ENCODE results near the gene UBE3D. TPM values are rescaled to one million over a fixed set of nuclear protein-coding genes. Genes with fewer than 3 reads are reported as not detected.
A peak's percentile ranks its signal among the peaks of the same experiment; 100 is the strongest.

The UBE3D gene
- total RNA-seq, 1 donor from 2014 or later, result 10.3 TPM

DNA sequence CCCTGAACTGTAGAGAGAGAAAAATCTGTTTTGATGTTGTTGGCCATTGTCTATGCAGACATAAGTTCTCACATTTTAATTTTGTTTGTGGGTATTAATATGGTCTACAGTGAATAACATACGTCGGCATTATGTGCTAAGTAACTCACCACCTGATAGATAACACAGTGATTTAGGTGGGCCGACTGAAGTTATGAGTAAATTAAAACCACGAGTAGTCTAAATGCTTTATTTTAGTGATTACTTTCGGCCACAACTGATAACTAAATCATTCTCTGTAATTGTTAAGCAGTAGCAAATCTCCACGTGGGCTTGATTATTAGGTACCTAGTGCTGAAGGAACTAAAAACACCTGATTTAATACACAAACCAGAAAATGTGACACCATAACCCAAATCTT, 3.0 kb upstream of the UBE3D start:
- H3K36me3 Mint-ChIP-seq (ENCODE audit: low read depth), result no peaks in the 10 kb centered on the region
- peaks cover 35% of the 10 kb centered on the region for H3K4me1 Mint-ChIP-seq
- H3K4me3 Mint-ChIP-seq, result peak overlapping the region; percentile 93
- H3K27ac Mint-ChIP-seq (ENCODE audit: unreplicated experiment), result no peak overlapping the region
- no peak for DNase-seq (ENCODE audit: low read depth, low spot score)
- TF ChIP-seq, protein P1, sequence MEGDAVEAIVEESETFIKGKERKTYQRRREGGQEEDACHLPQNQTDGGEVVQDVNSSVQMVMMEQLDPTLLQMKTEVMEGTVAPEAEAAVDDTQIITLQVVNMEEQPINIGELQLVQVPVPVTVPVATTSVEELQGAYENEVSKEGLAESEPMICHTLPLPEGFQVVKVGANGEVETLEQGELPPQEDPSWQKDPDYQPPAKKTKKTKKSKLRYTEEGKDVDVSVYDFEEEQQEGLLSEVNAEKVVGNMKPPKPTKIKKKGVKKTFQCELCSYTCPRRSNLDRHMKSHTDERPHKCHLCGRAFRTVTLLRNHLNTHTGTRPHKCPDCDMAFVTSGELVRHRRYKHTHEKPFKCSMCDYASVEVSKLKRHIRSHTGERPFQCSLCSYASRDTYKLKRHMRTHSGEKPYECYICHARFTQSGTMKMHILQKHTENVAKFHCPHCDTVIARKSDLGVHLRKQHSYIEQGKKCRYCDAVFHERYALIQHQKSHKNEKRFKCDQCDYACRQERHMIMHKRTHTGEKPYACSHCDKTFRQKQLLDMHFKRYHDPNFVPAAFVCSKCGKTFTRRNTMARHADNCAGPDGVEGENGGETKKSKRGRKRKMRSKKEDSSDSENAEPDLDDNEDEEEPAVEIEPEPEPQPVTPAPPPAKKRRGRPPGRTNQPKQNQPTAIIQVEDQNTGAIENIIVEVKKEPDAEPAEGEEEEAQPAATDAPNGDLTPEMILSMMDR (conservative IDR thresholded peaks at IDR 0.05), result no peak
- no peaks in the 10 kb centered on the region for H3K9me3 Mint-ChIP-seq
- H3K27me3 Mint-ChIP-seq (ENCODE audit: low read depth), result no peaks in the 10 kb centered on the region

DNA sequence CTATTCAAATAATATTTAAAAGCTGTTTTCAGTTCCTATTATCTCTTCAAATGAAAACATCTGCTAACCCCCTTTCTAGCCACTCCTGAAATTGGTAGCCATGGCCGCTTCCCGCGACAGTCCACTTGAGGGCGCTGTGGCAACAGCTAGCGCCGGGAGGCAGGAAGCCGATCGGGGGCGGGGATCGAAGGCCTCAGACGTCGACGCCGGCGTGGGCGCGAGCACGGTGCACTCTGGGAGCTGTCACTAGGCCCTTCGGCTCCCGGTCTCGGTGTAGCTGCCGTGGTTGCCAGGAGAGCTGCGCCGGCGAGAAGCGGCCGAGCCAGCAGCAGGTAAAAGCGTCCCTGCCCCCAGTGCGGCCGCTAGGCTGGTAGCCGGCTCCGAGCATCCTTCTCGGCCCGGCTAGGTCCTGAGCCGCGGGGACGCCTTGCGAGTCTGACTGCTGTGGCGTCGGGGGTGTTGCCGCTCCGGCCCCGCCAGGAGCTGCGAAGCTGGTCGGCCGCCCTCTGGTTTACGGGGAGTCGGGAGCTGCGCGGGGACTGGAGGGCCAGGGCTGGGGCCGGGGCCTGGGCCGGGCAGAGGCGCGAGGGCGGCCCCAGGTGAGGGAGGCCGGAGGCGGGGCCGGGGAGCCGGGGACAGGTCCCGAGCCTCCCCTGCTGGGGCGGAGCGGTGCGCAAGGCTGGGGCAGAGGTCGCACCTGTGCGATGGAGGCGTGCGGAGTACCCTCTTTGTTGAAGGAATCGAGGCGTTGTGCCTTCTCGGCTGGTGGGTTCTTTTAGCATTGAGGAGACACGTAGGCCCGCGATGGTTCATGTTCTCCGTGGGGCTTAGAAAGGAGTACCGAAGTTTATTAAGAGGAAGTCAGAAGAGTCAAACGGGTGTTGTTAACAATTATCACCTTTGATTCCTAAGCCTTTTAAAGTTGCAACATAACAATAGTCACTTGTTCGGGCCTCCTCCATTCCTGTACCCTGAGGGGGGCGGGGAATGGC, 2.1 kb upstream of the UBE3D start, which contains the start of gene DOP1A:
TSS of gene DOP1A (plus strand) at position 224 of the 992 bp plus-strand sequence. CDS start 29,307 bp downstream, outside the sequence.
- peaks cover 36% of the 10 kb centered on the region for H3K4me1 Mint-ChIP-seq
- no peaks in the 10 kb centered on the region for H3K9me3 Mint-ChIP-seq
- no peaks in the 10 kb centered on the region for H3K36me3 Mint-ChIP-seq (ENCODE audit: low read depth)
- H3K4me3 Mint-ChIP-seq, result peak within 1 kb of the TSS; percentile 93
- peak; percentile 97 for DNase-seq (ENCODE audit: low read depth, low spot score)
- TF ChIP-seq, protein P1 (conservative IDR thresholded peaks at IDR 0.05), result peak; percentile 99
- no peaks in the 10 kb centered on the region for H3K27me3 Mint-ChIP-seq (ENCODE audit: low read depth)
- H3K27ac Mint-ChIP-seq (ENCODE audit: unreplicated experiment), result peak within 1 kb of the TSS; percentile 84

DNA sequence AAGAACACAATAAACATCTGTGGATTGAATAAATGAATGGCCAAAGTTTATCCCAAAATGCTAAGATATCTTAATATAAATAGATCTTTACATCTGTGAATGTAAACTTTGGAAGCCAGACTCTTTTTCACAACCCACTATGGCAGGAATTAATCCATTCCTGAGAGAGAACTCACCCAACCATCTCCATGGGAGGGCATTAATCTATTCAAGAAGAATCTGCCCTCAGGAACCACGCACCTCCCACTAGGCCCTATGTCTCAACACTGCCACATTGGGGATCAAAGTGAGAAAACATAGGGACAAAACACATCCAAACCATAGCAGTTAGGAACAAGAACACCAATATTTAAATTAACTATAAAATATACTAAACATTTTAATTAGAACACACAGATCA, 3.4 kb downstream of the UBE3D start:
- Mint-ChIP-seq H3K9me3 (no peaks in the 10 kb centered on the region), H3K27ac (ENCODE audit: unreplicated experiment) (no peak overlapping the region), H3K4me1 (peaks cover 22% of the 10 kb centered on the region), H3K27me3 (ENCODE audit: low read depth) (no peaks in the 10 kb centered on the region), H3K4me3 (no peak overlapping the region), H3K36me3 (ENCODE audit: low read depth) (no peaks in the 10 kb centered on the region)
- TF ChIP-seq, protein P1 (conservative IDR thresholded peaks at IDR 0.05), result no peak
- no peak for DNase-seq (ENCODE audit: low read depth, low spot score)

DNA sequence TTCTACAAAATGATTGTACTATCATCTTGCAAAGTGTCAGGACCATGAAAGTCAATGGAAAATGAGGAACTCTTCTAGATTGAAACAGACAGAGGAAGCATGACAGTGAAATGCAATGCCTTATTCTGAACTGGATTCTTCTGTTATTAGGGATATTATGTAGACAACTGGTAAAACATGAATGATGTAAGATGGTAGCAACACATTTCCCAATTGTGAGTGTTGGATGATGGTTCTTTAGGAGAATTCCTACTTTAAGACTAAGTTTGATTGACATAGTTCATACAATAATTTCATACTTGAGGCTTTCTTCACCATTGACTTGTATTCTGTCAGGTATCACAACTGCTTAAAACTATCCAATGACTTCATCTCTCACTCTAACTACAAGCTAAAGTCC, 4.5 kb downstream of the UBE3D start:
- TF ChIP-seq, protein P1 (conservative IDR thresholded peaks at IDR 0.05), result no peak
- Mint-ChIP-seq H3K4me1 (peaks cover 20% of the 10 kb centered on the region), H3K9me3 (no peaks in the 10 kb centered on the region), H3K36me3 (ENCODE audit: low read depth) (no peaks in the 10 kb centered on the region), H3K4me3 (peak overlapping the region; percentile 12), H3K27ac (ENCODE audit: unreplicated experiment) (no peak overlapping the region), H3K27me3 (ENCODE audit: low read depth) (no peaks in the 10 kb centered on the region)
- no peak for DNase-seq (ENCODE audit: low read depth, low spot score)

DNA sequence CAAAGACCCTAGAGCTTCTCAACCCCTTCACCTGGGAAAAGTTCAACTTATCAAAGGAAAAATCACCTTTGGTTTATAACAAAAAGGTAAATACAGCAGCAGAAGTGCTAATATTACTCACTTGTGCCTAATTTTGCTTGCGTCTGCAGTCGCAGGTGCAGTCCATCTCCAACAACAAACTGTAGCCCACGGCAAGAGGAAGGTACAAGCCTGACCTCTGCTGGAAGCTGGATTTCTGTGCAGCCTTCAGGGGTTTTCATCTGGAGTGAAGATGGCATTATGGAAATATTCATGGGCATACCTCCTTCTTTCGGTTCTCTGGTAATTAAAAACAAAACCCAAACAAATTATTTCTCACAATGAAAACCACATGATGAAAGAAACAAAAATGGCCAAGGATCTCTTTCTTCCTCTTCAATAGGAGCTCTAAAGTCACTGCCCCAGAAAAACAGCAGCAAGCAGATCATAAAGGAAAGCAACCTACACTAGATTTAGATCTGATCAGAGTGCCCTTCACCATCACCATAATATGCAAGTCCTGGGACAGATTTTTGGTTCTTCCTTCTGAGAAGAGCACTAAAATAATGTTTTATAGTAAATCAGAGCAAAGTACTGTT, 7.8 kb downstream of the UBE3D start:
- TF ChIP-seq, protein P1 (conservative IDR thresholded peaks at IDR 0.05), result peak; percentile 77

More for the DNA sequence above, 7.8 kb downstream of the UBE3D start:
- no peaks in the 10 kb centered on the region for H3K27me3 Mint-ChIP-seq (ENCODE audit: low read depth)
- H3K4me3 Mint-ChIP-seq, result no peak overlapping the region
- no peaks in the 10 kb centered on the region for H3K9me3 Mint-ChIP-seq
- no peaks in the 10 kb centered on the region for H3K36me3 Mint-ChIP-seq (ENCODE audit: low read depth)
- no peaks in the 10 kb centered on the region for H3K4me1 Mint-ChIP-seq
- H3K27ac Mint-ChIP-seq (ENCODE audit: unreplicated experiment), result no peak overlapping the region
- DNase-seq (ENCODE audit: low read depth, low spot score), result peak; percentile 34

All from neural crest cell (in vitro differentiated cells).